HL-60 (cell line): ENCODE results near the gene TGFBR3L.

Experiments used
- POLR2AphosphoS5 ChIP-seq: IDR thresholded peaks from 2 replicates; pipeline ENCODE4 v1.6.1; 2012; ENCODE audit warnings: low read depth
- TF ChIP-seq, protein P1 (sequence below): IDR thresholded peaks from one replicate; pipeline ENCODE4 v1.5.1; 2011; ENCODE audit warnings: low read length, control low read depth, inconsistent platforms; ENCODE audit not compliant: insufficient read depth

DNA sequence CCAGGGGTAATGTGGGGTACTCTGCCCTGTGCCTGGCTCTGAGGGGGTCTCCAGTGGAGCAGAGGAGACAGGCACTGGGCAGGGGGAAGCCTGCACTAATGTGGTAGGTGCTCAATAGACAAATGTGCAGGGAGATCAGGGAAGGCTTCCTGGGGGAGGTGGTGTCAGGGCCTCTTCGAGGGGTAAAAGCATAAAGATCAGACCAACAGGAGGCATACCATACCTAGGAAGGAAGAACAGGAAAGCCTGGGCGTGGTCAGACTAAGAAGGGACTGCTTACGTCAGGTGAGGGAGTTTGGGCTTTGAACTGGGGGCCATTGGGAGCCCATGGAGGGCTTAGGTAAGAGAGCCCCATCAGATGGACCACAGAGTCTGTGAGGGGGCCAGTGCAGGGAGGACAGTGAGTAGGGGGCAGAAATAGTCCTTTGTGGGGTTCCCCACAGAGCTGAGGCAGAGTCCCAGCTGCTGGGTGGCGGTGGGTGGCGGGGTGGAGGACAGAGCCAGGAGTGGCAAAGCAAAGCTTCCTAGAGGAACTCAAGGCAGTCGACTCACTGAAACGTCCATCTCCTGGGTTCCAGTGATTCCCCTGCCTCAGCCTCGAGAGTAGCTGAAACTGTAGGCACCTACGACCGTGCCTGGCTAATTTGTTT lies 49.2 kb upstream of the TGFBR3L start:
- TF ChIP-seq, protein P1, sequence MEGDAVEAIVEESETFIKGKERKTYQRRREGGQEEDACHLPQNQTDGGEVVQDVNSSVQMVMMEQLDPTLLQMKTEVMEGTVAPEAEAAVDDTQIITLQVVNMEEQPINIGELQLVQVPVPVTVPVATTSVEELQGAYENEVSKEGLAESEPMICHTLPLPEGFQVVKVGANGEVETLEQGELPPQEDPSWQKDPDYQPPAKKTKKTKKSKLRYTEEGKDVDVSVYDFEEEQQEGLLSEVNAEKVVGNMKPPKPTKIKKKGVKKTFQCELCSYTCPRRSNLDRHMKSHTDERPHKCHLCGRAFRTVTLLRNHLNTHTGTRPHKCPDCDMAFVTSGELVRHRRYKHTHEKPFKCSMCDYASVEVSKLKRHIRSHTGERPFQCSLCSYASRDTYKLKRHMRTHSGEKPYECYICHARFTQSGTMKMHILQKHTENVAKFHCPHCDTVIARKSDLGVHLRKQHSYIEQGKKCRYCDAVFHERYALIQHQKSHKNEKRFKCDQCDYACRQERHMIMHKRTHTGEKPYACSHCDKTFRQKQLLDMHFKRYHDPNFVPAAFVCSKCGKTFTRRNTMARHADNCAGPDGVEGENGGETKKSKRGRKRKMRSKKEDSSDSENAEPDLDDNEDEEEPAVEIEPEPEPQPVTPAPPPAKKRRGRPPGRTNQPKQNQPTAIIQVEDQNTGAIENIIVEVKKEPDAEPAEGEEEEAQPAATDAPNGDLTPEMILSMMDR = no peak
- no peak for TF ChIP-seq POLR2AphosphoS5
